SKM-1 treated with dmso at 0.1 percent for 144 hours (cell line): ENCODE data around the gene CLPTM1L.

Experiments used
- DNase-seq: peaks from one replicate; lab custom pipeline; 2025; ENCODE audit not compliant: unreplicated experiment; lab: John Stamatoyannopoulos, UW

CLPTM1L gene

GRCh38 chr5:1316588-1317340, 28.1 kb downstream of the CLPTM1L start:
- DNase-seq = no peak

- no peak for DNase-seq
Measured at GRCh38 chr5:1315709-1316587, 29.0 kb downstream of the CLPTM1L start.

- no peak for DNase-seq
Measured at GRCh38 chr5:1315018-1315708, 29.7 kb downstream of the CLPTM1L start.

GRCh38 chr5:1314564-1314982, 30.3 kb downstream of the CLPTM1L start:
- DNase-seq = no peak

- peak; percentile 46 for DNase-seq
Measured at GRCh38 chr5:1312993-1313833, 31.7 kb downstream of the CLPTM1L start.

- no peak for DNase-seq
Measured at GRCh38 chr5:1312206-1312605, 32.7 kb downstream of the CLPTM1L start.

GRCh38 chr5:1311439-1312055, 33.4 kb downstream of the CLPTM1L start:
- no peak for DNase-seq

GRCh38 chr5:1310118-1310517, 34.8 kb downstream of the CLPTM1L start:
- DNase-seq = no peak

- DNase-seq = peak; percentile 32
Measured at GRCh38 chr5:1304033-1304432, 40.9 kb downstream of the CLPTM1L start.

- DNase-seq = no peak
Measured at GRCh38 chr5:1302258-1302657, 42.6 kb downstream of the CLPTM1L start.

GRCh38 chr5:1300581-1301083, 44.3 kb downstream of the CLPTM1L start:
- no peak for DNase-seq

GRCh38 chr5:1299961-1300360, 44.9 kb downstream of the CLPTM1L start:
- DNase-seq = no peak

- no peak for DNase-seq
Measured at GRCh38 chr5:1299511-1299850, 45.4 kb downstream of the CLPTM1L start.

- DNase-seq = no peak
Measured at GRCh38 chr5:1298723-1299510, 46.0 kb downstream of the CLPTM1L start.

- no peak for DNase-seq
Measured at GRCh38 chr5:1298067-1298551, 46.8 kb downstream of the CLPTM1L start.

GRCh38 chr5:1297243-1297642, 47.7 kb downstream of the CLPTM1L start:
- DNase-seq = no peak

GRCh38 chr5:1295650-1296037, 49.3 kb downstream of the CLPTM1L start:
- DNase-seq = no peak

- DNase-seq = no peak
Measured at GRCh38 chr5:1294835-1295649, 49.9 kb downstream of the CLPTM1L start, which contains the start of gene TERT. Gene TERT, minus strand, starts transcription at chr5:1295068. Its CDS starts 79 bp downstream, at chr5:1294989.
